ENCODE results near the gene MSTO1. TPM values are rescaled to one million over a fixed set of nuclear protein-coding genes. Genes with fewer than 3 reads are reported as not detected.
"Not testable (repeated sequence)": the region's sequence is repeated elsewhere in the genome, so short reads cannot be mapped to it uniquely, and the experiment has no call there.

The MSTO1 gene
- total RNA-seq, 1 donor from 2014 or later: 42.6 TPM

DNA sequence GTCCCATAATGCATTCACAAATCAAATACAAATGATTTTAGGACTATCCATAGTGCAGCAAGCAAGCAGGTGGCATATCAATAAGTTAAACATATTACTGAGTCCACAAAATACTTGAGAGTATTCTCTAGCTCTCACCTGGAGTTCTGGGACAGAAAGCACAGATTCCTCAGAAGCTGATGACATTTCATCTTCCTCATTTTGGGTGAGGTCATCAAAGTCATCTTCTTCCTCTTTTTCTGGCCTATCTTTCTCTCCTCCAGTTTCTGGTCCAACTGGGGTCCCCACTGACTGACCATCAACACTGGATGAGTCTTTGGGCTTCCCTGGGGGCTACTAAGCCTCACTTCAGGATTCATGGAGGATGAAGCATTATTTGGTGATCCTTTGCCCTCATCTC is 39.7 kb downstream of the MSTO1 start:
- no peak overlapping the region for H3K27ac Mint-ChIP-seq (ENCODE audit: unreplicated experiment)
- no peaks in the 10 kb centered on the region for H3K36me3 Mint-ChIP-seq (ENCODE audit: low read depth)
- H3K27me3 Mint-ChIP-seq (ENCODE audit: low read depth): no peaks in the 10 kb centered on the region
- TF ChIP-seq, protein P1, sequence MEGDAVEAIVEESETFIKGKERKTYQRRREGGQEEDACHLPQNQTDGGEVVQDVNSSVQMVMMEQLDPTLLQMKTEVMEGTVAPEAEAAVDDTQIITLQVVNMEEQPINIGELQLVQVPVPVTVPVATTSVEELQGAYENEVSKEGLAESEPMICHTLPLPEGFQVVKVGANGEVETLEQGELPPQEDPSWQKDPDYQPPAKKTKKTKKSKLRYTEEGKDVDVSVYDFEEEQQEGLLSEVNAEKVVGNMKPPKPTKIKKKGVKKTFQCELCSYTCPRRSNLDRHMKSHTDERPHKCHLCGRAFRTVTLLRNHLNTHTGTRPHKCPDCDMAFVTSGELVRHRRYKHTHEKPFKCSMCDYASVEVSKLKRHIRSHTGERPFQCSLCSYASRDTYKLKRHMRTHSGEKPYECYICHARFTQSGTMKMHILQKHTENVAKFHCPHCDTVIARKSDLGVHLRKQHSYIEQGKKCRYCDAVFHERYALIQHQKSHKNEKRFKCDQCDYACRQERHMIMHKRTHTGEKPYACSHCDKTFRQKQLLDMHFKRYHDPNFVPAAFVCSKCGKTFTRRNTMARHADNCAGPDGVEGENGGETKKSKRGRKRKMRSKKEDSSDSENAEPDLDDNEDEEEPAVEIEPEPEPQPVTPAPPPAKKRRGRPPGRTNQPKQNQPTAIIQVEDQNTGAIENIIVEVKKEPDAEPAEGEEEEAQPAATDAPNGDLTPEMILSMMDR (IDR thresholded peaks at IDR 0.05): no peak
- H3K9me3 Mint-ChIP-seq (ENCODE audit: low read depth): no peaks in the 10 kb centered on the region
- H3K4me3 Mint-ChIP-seq (ENCODE audit: unreplicated experiment): no peak overlapping the region
- DNase-seq (ENCODE audit: low spot score): no peak
- peaks cover 24% of the 10 kb centered on the region for H3K4me1 Mint-ChIP-seq (ENCODE audit: low read depth)

DNA sequence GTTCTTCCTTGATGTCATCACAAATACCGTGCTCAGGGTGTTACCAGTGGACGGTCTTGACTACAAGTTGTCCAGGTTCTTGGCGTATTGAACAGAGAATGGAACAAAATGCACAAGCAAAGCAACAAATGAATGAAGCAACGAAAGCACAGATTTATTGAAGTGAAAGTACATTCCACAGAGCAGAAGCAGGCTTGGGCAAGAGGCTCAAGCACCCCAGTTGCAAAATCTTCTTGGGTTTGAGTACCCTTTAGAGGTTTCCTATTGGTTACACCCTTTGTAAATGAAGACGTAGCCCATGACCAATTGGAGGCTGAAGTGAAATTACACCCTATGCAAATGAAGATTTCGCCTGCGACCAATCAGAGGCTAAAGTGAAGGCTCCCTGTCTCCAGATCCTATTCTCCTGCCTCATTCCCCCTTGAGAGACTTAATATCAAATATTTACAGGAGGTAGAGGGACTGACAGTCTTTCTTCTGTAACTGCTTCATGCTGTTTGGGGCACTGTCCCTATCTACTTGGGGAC is 40.3 kb downstream of the MSTO1 start:
- Mint-ChIP-seq H3K4me3 (ENCODE audit: unreplicated experiment) (no peak overlapping the region), H3K27ac (ENCODE audit: unreplicated experiment) (no peak overlapping the region), H3K4me1 (ENCODE audit: low read depth) (peaks cover 24% of the 10 kb centered on the region), H3K27me3 (ENCODE audit: low read depth) (no peaks in the 10 kb centered on the region), H3K36me3 (ENCODE audit: low read depth) (no peaks in the 10 kb centered on the region), H3K9me3 (ENCODE audit: low read depth) (no peaks in the 10 kb centered on the region)
- TF ChIP-seq, protein P1 (IDR thresholded peaks at IDR 0.05): no peak
- DNase-seq (ENCODE audit: low spot score): no peak

DNA sequence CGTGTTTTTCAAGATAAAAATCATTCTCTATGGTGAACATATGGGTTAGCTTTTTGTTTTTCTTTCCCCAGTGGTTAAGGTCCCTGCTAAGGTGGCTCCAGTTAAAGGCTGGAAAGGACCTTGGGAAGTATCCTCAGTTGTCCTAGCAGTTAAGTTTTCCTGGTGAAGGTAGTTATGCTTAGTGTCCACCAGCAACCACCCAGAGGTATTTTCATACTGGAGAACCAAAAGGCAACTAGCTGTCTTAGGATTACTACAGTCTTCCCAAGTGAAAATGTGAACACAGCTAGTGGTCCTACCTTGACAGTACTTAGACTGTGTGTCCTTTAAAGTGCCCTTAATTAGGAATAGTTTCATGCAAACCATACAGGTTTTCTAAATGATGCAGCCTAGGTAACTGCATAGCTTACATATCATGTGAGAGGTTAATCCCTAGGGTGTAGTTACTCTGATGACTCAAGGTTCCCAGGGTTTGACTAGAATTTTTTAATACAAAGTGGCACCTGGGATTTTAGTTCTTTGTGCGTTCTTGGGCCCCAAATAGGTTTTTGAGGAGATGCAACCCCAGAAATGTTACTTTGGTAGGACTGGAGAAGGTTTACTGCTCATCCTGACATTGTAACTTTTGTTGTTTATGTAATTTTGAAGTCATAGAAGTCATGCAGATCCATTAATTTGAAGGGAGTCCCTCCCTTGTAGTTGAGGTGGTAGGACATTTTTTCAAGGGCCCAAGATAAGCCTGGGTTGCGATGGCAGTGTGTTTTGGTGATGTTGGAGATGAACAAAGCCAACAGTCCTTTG is 42.0 kb downstream of the MSTO1 start:
- DNase-seq (ENCODE audit: low spot score): no peak
- H3K4me1 Mint-ChIP-seq (ENCODE audit: low read depth): peaks cover 15% of the 10 kb centered on the region
- peak overlapping the region; percentile 29 for H3K27ac Mint-ChIP-seq (ENCODE audit: unreplicated experiment)
- H3K4me3 Mint-ChIP-seq (ENCODE audit: unreplicated experiment): no peak overlapping the region
- H3K9me3 Mint-ChIP-seq (ENCODE audit: low read depth): no peaks in the 10 kb centered on the region
- H3K36me3 Mint-ChIP-seq (ENCODE audit: low read depth): no peaks in the 10 kb centered on the region
- H3K27me3 Mint-ChIP-seq (ENCODE audit: low read depth): no peaks in the 10 kb centered on the region
- TF ChIP-seq, protein P1 (IDR thresholded peaks at IDR 0.05): no peak

DNA sequence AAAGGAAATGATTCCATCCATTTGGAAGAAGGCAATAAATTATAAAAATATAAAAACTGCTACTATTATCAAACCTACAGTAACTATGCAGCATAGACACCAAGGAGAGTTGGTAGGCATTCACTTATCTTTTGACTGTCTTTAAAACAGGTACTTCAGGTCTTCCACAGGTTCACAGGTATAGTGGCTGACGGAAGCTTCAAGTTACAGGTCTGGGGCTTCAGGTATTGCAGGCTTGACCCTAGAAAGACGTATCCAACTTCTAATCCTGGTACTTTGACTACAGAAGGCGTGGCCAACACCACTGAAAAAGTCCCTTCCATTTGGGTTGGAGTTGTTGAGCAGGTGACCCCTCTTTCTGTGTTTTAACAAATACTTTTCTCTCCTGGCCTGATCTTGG is 42.9 kb downstream of the MSTO1 start:
- Mint-ChIP-seq H3K27ac (ENCODE audit: unreplicated experiment) (no peak overlapping the region), H3K27me3 (ENCODE audit: low read depth) (no peaks in the 10 kb centered on the region), H3K36me3 (ENCODE audit: low read depth) (no peaks in the 10 kb centered on the region), H3K9me3 (ENCODE audit: low read depth) (no peaks in the 10 kb centered on the region), H3K4me1 (ENCODE audit: low read depth) (peaks cover 15% of the 10 kb centered on the region), H3K4me3 (ENCODE audit: unreplicated experiment) (no peak overlapping the region)
- DNase-seq (ENCODE audit: low spot score): no peak
- TF ChIP-seq, protein P1 (IDR thresholded peaks at IDR 0.05): no peak

DNA sequence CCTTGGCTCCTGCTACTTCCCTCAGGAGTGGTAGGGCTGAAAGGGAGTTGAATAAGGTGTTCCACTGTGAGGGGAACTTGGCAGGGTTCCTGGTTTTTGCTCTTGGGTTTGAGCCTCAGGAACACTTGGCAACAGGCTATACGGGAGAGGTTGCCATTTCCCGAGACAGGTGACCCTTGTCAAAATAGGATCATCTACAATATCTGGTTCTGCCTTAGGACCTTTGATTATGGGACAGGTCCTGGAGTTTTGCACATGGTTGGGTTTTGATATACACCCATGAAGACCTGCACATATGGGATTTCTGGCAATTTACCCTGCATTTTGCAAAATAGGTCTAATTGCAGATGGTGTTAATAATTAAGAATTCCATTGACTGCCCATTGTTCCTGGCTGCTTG is 47.4 kb downstream of the MSTO1 start:
- TF ChIP-seq, protein P1 (IDR thresholded peaks at IDR 0.05): no peak
- Mint-ChIP-seq H3K27ac (ENCODE audit: unreplicated experiment) (no peak overlapping the region), H3K4me1 (ENCODE audit: low read depth) (no peaks in the 10 kb centered on the region), H3K4me3 (ENCODE audit: unreplicated experiment) (no peak overlapping the region), H3K27me3 (ENCODE audit: low read depth) (no peaks in the 10 kb centered on the region), H3K36me3 (ENCODE audit: low read depth) (peaks cover 32% of the 10 kb centered on the region), H3K9me3 (ENCODE audit: low read depth) (no peaks in the 10 kb centered on the region)
- DNase-seq (ENCODE audit: low spot score): no peak

DNA sequence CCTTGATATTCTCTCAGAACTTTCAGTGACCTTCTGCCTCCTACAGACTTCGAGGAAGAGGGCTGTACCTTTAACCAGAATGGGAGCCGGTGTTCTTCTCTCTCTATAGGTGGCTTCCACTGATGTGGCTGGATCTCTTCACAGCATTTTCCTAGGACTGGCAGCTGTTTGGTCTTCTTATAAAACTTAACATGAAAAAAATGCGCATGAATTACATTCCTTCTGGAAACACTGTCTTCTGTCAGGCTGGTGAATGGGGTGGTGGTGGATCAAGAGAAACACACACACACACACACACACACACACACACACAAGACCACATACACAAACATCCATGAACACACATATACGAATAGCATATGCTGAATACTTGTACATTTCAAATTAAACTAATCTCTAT is 51.2 kb downstream of the MSTO1 start:
- H3K4me1 Mint-ChIP-seq (ENCODE audit: low read depth); H3K27me3 Mint-ChIP-seq (ENCODE audit: low read depth); H3K4me3 Mint-ChIP-seq (ENCODE audit: unreplicated experiment); H3K27ac Mint-ChIP-seq (ENCODE audit: unreplicated experiment); DNase-seq (ENCODE audit: low spot score); H3K9me3 Mint-ChIP-seq (ENCODE audit: low read depth): not testable (repeated sequence)
- H3K36me3 Mint-ChIP-seq (ENCODE audit: low read depth): peaks cover 42% of the 10 kb centered on the region

All from chondrocyte (in vitro differentiated cells).